ENCODE results near the gene NALCN. TPM values are rescaled to one million over a fixed set of nuclear protein-coding genes. Genes with fewer than 3 reads are reported as not detected.

The NALCN gene
- total RNA-seq, 2 experiments from 2014 or later: not detected

GRCh38 chr13:101116341-101116740 lies 300.0 kb downstream of the NALCN start:
- ChIA-PET POLR2A (no interaction called here), CTCF (no interaction called here)
- no peaks in the 10 kb centered on the region for H3K4me1 Mint-ChIP-seq (ENCODE audit: low read depth)
- intact Hi-C loops (cut with micrococcal nuclease): no loop called here
- no peak overlapping the region for H3K4me3 Mint-ChIP-seq
- no peaks in the 10 kb centered on the region for H3K9me3 Mint-ChIP-seq
- no peak for DNase-seq
- no peaks in the 10 kb centered on the region for H3K36me3 Mint-ChIP-seq
- no peak overlapping the region for H3K27ac Mint-ChIP-seq
- peaks cover 2% of the 10 kb centered on the region for H3K27me3 Mint-ChIP-seq

- CTCF ChIA-PET: no interaction called here
- H3K4me3 Mint-ChIP-seq: no peak overlapping the region
- no peak for DNase-seq
- no peaks in the 10 kb centered on the region for H3K9me3 Mint-ChIP-seq
- H3K27me3 Mint-ChIP-seq: peaks cover 2% of the 10 kb centered on the region
- POLR2A ChIA-PET: no interaction called here
- no peaks in the 10 kb centered on the region for H3K36me3 Mint-ChIP-seq
- intact Hi-C loops (cut with micrococcal nuclease): no loop called here
- no peaks in the 10 kb centered on the region for H3K4me1 Mint-ChIP-seq (ENCODE audit: low read depth)
- H3K27ac Mint-ChIP-seq: no peak overlapping the region
Observed at GRCh38 chr13:101115762-101116171, 300.5 kb downstream of the NALCN start.

GRCh38 chr13:101111894-101112293 lies 304.4 kb downstream of the NALCN start:
- no peak overlapping the region for H3K27ac Mint-ChIP-seq
- H3K4me3 Mint-ChIP-seq: no peak overlapping the region
- ChIA-PET POLR2A (no interaction called here), CTCF (no interaction called here)
- no peak for DNase-seq
- intact Hi-C loops (cut with micrococcal nuclease): no loop called here
- peaks cover 6% of the 10 kb centered on the region for H3K27me3 Mint-ChIP-seq
- H3K4me1 Mint-ChIP-seq (ENCODE audit: low read depth): no peaks in the 10 kb centered on the region
- no peaks in the 10 kb centered on the region for H3K9me3 Mint-ChIP-seq
- H3K36me3 Mint-ChIP-seq: no peaks in the 10 kb centered on the region

- H3K9me3 Mint-ChIP-seq: no peaks in the 10 kb centered on the region
- intact Hi-C loops (cut with micrococcal nuclease): no loop called here
- H3K27ac Mint-ChIP-seq: no peak overlapping the region
- ChIA-PET POLR2A (no interaction called here), CTCF (no interaction called here)
- no peak for DNase-seq
- no peaks in the 10 kb centered on the region for H3K4me1 Mint-ChIP-seq (ENCODE audit: low read depth)
- peaks cover 12% of the 10 kb centered on the region for H3K27me3 Mint-ChIP-seq
- no peak overlapping the region for H3K4me3 Mint-ChIP-seq
- H3K36me3 Mint-ChIP-seq: no peaks in the 10 kb centered on the region
Observed at GRCh38 chr13:101109005-101109404, 307.3 kb downstream of the NALCN start.

- Mint-ChIP-seq H3K27ac (no peak overlapping the region), H3K9me3 (no peaks in the 10 kb centered on the region), H3K27me3 (peaks cover 8% of the 10 kb centered on the region), H3K4me1 (ENCODE audit: low read depth) (no peaks in the 10 kb centered on the region), H3K36me3 (no peaks in the 10 kb centered on the region), H3K4me3 (no peak overlapping the region)
- ChIA-PET CTCF (no interaction called here), POLR2A (no interaction called here)
- no peak for DNase-seq
- intact Hi-C loops (cut with micrococcal nuclease): no loop called here
Observed at GRCh38 chr13:101098873-101099272, 317.4 kb downstream of the NALCN start.

GRCh38 chr13:101092985-101093384 lies 323.3 kb downstream of the NALCN start:
- ChIA-PET CTCF (no interaction called here), POLR2A (no interaction called here)
- no peak for DNase-seq
- H3K4me1 Mint-ChIP-seq (ENCODE audit: low read depth): no peaks in the 10 kb centered on the region
- no peak overlapping the region for H3K4me3 Mint-ChIP-seq
- peaks cover 9% of the 10 kb centered on the region for H3K27me3 Mint-ChIP-seq
- no peaks in the 10 kb centered on the region for H3K9me3 Mint-ChIP-seq
- intact Hi-C loops (cut with micrococcal nuclease): no loop called here
- no peaks in the 10 kb centered on the region for H3K36me3 Mint-ChIP-seq
- no peak overlapping the region for H3K27ac Mint-ChIP-seq

- Mint-ChIP-seq H3K9me3 (no peaks in the 10 kb centered on the region), H3K27me3 (peaks cover 12% of the 10 kb centered on the region), H3K4me1 (ENCODE audit: low read depth) (no peaks in the 10 kb centered on the region), H3K27ac (no peak overlapping the region), H3K36me3 (no peaks in the 10 kb centered on the region), H3K4me3 (no peak overlapping the region)
- ChIA-PET POLR2A (no interaction called here), CTCF (interaction anchor here (1.2 kb wide), 1 partner anchor 114 kb away, joined by 4 read pairs; no protein-coding TSS in a partner anchor)
- no peak for DNase-seq
- intact Hi-C loops (cut with micrococcal nuclease): no loop called here
Observed at GRCh38 chr13:101090287-101090686, 326.0 kb downstream of the NALCN start.

- intact Hi-C loops (cut with micrococcal nuclease): no loop called here
- H3K27ac Mint-ChIP-seq: no peak overlapping the region
- H3K4me1 Mint-ChIP-seq (ENCODE audit: low read depth): no peaks in the 10 kb centered on the region
- H3K36me3 Mint-ChIP-seq: no peaks in the 10 kb centered on the region
- peaks cover 18% of the 10 kb centered on the region for H3K27me3 Mint-ChIP-seq
- H3K4me3 Mint-ChIP-seq: no peak overlapping the region
- no peaks in the 10 kb centered on the region for H3K9me3 Mint-ChIP-seq
- POLR2A ChIA-PET: no interaction called here
- CTCF ChIA-PET: no interaction called here
- DNase-seq: no peak
Observed at GRCh38 chr13:101085551-101085950, 330.8 kb downstream of the NALCN start.

- Mint-ChIP-seq H3K27ac (no peak overlapping the region), H3K4me1 (ENCODE audit: low read depth) (no peaks in the 10 kb centered on the region), H3K36me3 (no peaks in the 10 kb centered on the region), H3K27me3 (peaks cover 10% of the 10 kb centered on the region), H3K9me3 (no peaks in the 10 kb centered on the region), H3K4me3 (no peak overlapping the region)
- no peak for DNase-seq
- ChIA-PET POLR2A (no interaction called here), CTCF (no interaction called here)
- intact Hi-C loops (cut with micrococcal nuclease): no loop called here
Observed at GRCh38 chr13:101082441-101082840, 333.9 kb downstream of the NALCN start.

- Mint-ChIP-seq H3K36me3 (no peaks in the 10 kb centered on the region), H3K4me3 (no peak overlapping the region), H3K27ac (no peak overlapping the region), H3K4me1 (ENCODE audit: low read depth) (no peaks in the 10 kb centered on the region), H3K9me3 (no peaks in the 10 kb centered on the region), H3K27me3 (peaks cover 10% of the 10 kb centered on the region)
- ChIA-PET POLR2A (no interaction called here), CTCF (no interaction called here)
- no peak for DNase-seq
- intact Hi-C loops (cut with micrococcal nuclease): no loop called here
Observed at GRCh38 chr13:101080616-101081015, 335.7 kb downstream of the NALCN start.

- POLR2A ChIA-PET: no interaction called here
- DNase-seq: no peak
- H3K27ac Mint-ChIP-seq: no peak overlapping the region
- intact Hi-C loops (cut with micrococcal nuclease): no loop called here
- CTCF ChIA-PET: no interaction called here
- H3K36me3 Mint-ChIP-seq: no peaks in the 10 kb centered on the region
- H3K9me3 Mint-ChIP-seq: no peaks in the 10 kb centered on the region
- H3K4me1 Mint-ChIP-seq (ENCODE audit: low read depth): no peaks in the 10 kb centered on the region
- no peak overlapping the region for H3K4me3 Mint-ChIP-seq
- H3K27me3 Mint-ChIP-seq: peaks cover 7% of the 10 kb centered on the region
Observed at GRCh38 chr13:101065329-101065728, 351.0 kb downstream of the NALCN start.

GRCh38 chr13:101059793-101060192 lies 356.5 kb downstream of the NALCN start:
- H3K27me3 Mint-ChIP-seq: peaks cover 17% of the 10 kb centered on the region
- H3K4me1 Mint-ChIP-seq (ENCODE audit: low read depth): peaks cover 4% of the 10 kb centered on the region
- H3K36me3 Mint-ChIP-seq: no peaks in the 10 kb centered on the region
- H3K27ac Mint-ChIP-seq: no peak overlapping the region
- DNase-seq: no peak
- no peaks in the 10 kb centered on the region for H3K9me3 Mint-ChIP-seq
- intact Hi-C loops (cut with micrococcal nuclease): no loop called here
- CTCF ChIA-PET: no interaction called here
- POLR2A ChIA-PET: interaction anchor here (0.6 kb wide), 1 partner anchor 402 kb away, joined by 3 read pairs; no protein-coding TSS in a partner anchor
- no peak overlapping the region for H3K4me3 Mint-ChIP-seq

GRCh38 chr13:101058841-101059240 lies 357.5 kb downstream of the NALCN start:
- CTCF ChIA-PET: no interaction called here
- Mint-ChIP-seq H3K4me3 (no peak overlapping the region), H3K36me3 (no peaks in the 10 kb centered on the region), H3K27me3 (peaks cover 17% of the 10 kb centered on the region), H3K9me3 (no peaks in the 10 kb centered on the region), H3K4me1 (ENCODE audit: low read depth) (peaks cover 4% of the 10 kb centered on the region), H3K27ac (no peak overlapping the region)
- DNase-seq: no peak
- intact Hi-C loops (cut with micrococcal nuclease): no loop called here
- POLR2A ChIA-PET: no interaction called here

Measured in activated CD4-positive, alpha-beta memory T cell treated with anti-CD3 and anti-CD28 coated beads for 36 hours (primary cell).